NCI-H748 (cell line): ENCODE data around the gene ST6GALNAC6.
"Not testable (repeated sequence)": the region's sequence is repeated elsewhere in the genome, so short reads cannot be mapped to it uniquely, and the experiment has no call there.

Source experiments
- DNase-seq: peaks from one replicate; lab custom pipeline; 2025; ENCODE audit not compliant: unreplicated experiment; lab: John Stamatoyannopoulos, UW

Gene ST6GALNAC6

DNA sequence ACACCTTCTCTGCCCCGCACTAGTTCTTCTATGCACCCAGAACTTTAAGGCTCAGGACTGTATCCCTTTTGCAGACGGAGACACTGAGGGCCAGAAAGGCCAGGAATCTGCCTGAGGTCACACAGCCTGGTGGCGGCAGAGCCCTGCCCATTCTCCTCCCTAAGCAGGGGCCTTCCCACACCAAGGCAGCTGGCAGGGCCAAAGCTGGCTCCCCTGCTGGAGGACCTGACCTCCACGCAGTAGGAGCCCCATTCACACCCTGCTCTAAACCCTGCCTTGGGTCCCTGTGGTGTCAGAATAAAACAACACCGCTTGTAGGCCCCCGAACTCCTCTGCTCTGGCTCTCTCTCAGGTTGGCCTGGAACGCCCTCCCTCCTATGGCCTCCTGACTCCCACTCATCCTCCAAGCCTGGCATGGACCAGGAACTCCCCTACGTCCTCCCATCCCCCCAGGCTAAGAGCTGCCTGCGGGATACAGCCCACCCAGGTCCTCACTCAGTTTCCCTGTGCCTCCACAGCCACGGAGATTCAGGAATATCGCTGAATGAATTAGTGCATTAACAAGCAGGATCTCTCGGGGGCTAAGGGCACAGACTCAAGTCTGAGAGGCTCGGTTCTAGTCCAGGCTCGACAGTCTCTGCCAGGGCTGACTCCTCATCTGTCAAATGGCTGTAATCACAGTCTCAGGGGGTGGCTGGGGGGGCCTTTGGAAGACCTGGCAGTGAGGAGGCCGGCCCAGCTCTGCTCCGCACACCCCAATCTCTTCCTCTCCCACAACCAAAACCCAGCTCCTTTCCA, 2.8 kb downstream of the ST6GALNAC6 start:
- DNase-seq = no peak

DNA sequence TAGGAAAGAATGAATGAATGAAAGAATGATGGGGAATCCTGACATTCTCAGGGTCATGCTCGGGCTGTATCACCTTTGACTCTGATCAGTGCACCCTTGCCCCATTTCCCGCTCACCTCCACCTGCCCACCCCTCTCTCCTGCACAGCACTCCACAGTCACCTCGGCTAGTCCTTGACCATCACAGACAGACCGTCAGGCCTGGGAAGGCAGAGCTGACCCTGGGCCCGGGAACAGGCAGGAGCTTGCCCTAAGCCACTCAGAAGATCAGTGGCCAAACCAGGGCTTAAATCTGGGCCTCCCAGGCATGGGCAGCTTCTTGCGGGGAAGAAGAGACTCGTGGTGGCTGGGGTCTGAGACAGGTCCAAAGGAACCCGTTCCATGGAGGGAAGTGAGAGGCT, 3.6 kb downstream of the ST6GALNAC6 start:
- DNase-seq = no peak

DNA sequence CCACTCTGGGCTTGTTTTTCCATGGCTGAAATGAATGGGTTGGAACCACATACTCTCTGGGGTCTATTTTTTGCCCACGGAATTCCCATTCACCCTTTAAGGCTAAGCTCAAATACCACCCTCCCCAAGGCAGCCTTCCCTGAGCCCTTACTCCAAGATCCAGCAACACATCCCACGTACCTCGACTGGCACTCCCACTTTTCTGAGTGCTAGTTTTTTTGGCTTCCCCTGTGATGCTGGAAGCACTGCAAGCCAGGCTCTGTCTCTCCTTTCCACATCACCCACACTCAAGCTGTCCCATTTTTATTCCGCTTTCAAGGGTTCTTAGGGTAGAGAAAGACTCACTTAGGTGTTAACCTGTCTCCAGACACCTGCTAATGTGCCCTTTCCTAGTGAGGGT, 6.0 kb downstream of the ST6GALNAC6 start:
- no peak for DNase-seq

GRCh38 chr9:127892831-127893230, 6.6 kb downstream of the ST6GALNAC6 start:
- DNase-seq = no peak

- DNase-seq = no peak
Measured at GRCh38 chr9:127890053-127890452, 9.3 kb downstream of the ST6GALNAC6 start.

DNA sequence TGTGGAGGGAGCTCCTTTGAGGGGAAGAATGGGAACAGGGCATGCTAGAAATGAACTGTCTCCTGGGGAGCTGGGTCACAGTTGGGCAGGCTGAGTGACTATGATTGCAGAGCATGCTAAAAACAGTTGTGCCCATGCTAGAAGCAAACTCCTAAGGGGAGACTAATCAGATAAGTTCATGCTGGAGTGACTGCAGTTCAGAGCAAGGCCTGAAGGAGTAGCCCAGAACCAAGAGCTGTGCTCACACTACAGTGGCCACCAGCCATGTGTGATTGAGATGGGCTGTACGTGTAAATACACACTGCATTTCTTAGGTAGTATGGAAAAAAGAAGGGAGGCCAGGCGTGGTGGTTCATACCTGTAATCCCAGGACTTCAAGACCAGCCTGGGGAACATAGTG, 11.6 kb downstream of the ST6GALNAC6 start:
- DNase-seq = no peak

GRCh38 chr9:127886401-127886972, 12.9 kb downstream of the ST6GALNAC6 start:
- no peak for DNase-seq

DNA sequence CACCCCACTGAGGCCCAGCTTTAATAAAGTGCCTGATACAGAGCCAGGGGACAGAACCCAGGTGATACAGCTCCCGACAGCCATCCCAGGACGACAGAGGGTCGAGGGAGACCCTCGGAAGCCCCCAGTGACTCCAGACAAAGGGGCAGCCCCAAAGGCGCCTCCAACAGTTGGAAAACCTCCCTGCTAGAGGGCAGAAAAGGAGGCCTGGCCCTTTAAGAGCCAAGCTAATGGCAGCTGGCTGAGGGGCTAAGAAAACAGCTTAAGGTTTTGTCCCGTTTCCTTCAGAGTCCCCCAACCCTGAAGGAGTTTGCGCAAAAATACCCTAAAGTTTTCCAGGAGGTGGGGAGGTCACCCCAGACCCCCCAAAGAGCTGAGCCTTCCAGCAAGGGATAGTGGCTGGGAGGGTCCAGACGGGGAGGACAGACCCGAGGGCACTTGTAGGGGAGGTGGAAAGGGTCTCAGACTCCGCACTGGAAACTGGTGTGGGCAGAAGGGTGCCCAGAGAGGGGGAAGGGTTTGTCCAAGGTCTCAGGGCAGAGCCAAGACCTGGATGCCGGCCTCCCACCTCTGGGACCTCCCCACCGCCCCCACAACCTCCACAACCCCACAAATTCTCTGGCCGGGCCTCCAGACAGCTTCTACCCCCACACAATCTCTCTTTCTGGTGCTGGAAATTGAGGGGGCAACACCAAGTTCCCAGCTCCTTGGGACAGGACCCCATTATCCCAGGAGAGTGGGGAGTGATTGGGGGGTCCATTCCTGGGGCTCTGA, 13.7 kb downstream of the ST6GALNAC6 start:
- DNase-seq = no peak

GRCh38 chr9:127884976-127885490, 14.4 kb downstream of the ST6GALNAC6 start:
- DNase-seq = no peak

DNA sequence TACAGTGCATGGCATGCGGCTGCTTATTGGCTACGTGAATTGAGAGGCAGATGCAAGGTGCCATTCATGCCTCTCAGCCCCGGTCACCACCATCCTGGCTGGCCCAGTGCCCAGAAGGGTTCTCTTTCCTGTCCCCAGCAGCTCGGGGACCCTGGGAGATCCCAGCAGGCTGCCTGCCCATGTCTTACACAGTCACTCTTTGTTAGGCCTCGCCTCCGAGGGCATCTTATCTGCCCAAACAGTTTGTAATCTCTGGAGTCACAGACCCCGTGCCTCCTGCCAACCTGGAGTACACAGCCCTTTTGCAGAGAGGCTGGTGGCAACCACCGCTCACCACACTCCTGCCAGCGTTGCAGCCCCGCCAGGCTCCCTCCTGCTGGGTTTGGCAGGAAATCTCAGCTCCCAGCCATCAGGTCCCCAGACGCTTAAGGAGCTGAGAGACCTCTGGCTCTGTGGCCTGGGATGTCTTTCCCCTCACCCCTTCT, 14.9 kb downstream of the ST6GALNAC6 start:
- DNase-seq = no peak

DNA sequence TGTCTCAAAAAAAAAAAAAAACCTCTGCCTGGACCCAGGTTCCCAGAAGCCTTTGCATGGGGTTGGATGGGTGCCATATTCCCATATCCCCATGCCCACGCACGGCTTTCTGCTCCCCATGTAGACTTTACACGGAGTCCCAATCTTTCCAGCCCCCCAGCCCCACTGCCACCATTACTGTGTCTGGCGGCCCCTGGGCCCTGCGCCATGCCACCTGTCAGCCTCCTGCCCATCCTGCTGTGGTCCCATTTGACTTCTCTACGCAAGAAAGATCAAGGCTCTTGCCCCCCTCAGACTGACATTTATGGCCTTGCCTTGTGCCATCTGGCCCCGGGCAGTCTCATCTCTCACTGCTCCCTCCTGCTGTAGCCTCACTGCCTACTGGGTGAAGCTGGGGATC, 15.4 kb downstream of the ST6GALNAC6 start:
- DNase-seq = no peak

DNA sequence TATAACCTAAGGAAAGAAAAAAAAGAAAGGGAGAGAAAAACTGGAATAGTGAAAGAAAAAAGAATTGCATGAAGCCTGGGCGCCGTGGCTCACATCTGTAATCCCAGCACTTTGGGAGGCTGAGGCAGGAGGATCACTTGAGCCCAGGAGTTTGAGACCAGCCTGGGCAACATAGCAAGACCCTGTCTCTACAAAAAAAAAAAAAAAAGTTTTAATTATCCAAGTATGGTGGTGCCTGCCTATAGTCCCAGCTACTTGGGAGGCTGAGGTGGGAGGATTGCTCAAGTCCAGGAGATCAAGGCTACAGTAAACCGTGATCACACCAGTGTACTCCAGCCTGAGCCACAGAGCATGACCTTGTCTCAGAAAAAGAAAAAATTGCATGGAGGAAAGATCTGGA, 17.7 kb downstream of the ST6GALNAC6 start:
- not testable (repeated sequence) for DNase-seq

DNA sequence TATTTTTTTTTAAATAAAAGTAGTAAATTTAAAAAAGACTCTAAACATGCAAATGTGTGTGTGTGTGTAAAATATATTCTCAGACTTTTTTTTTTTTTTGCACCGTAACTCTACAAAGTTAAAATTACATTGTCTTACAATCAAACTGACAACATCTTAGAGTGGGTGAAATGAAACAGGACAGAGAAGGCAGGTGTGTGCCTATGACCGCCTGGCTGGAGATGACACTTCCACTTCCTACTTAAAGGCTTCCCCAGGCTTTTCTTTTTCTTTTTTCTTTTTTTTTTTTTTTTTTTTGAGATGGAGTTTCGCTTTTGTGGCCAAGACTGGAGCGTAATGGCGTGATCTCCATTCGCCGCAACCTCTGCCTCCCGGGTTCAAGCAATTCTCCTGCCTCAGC, 19.3 kb downstream of the ST6GALNAC6 start:
- no peak for DNase-seq

GRCh38 chr9:127878652-127879390, 20.6 kb downstream of the ST6GALNAC6 start:
- no peak for DNase-seq

- peak; percentile 29 for DNase-seq
Measured at GRCh38 chr9:127878001-127878651, 21.3 kb downstream of the ST6GALNAC6 start.

DNA sequence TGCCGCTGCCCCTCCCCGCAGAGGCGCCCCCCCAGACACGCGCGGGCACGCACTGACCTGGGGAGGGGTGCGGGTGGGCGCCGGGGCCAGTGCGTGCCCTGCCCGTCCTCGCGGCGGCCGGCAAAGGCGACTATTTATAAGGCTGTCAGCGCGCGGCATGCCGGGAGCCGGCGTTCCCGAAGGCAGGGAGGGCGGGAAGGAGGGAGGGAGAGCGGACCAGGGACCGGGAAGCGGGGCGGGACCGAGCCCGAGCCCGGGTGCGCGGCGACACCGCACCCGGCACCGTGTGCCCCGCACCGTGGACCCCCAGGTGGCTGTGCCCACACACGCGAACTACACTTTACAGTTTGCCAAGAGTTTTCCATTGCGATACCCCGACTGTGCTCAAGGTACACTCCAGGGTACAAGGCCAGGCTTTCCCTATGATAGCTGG, 21.8 kb downstream of the ST6GALNAC6 start, which contains the start of gene AK1:
Gene AK1 (minus strand): TSS at position 110 of the 433 bp plus-strand sequence. CDS start 3,058 bp downstream, outside the sequence.
- DNase-seq = peak; percentile 78

- DNase-seq = peak; percentile 53
Measured at GRCh38 chr9:127876764-127877562, 22.4 kb downstream of the ST6GALNAC6 start.

- no peak for DNase-seq
Measured at GRCh38 chr9:127876026-127876763, 23.2 kb downstream of the ST6GALNAC6 start.
